DND-41 (cell line): Measurements from ENCODE around the gene CDKN1A.

Source experiments
- ATAC-seq: fragments of 200-7000 bp; cut with Tn5 transposase; 3 replicates; pipeline ENCODE4 v1.9.1; 2021; ENCODE audit warnings: low read depth; ENCODE audit not compliant: insufficient read depth
- DNase-seq: peaks from one replicate; pipeline ENCODE4 v3.0.0-alpha.2; 2020
- H2AFZ ChIP-seq: 2 replicates; pipeline ENCODE4 v1.6.0; 2012; ENCODE audit warnings: low read depth, low read length
- H3K27ac ChIP-seq: 2 replicates; pipeline ENCODE4 v1.5.1; 2012; ENCODE audit warnings: low read length, inconsistent platforms
- H3K27me3 ChIP-seq: fragments of 200-600 bp; sonication (generic); 2 replicates; pipeline ENCODE4 v1.6.0; 2012; ENCODE audit warnings: low read length, mild to moderate bottlenecking, inconsistent platforms; ENCODE audit not compliant: insufficient read depth, poor library complexity
- H3K36me3 ChIP-seq: 2 replicates; pipeline ENCODE4 v1.5.1; 2012; ENCODE audit warnings: low read length, inconsistent platforms; ENCODE audit not compliant: insufficient read depth
- H3K4me1 ChIP-seq: 2 replicates; pipeline ENCODE4 v1.5.1; 2012; ENCODE audit warnings: mild to moderate bottlenecking, low read length; ENCODE audit not compliant: insufficient read depth
- H3K4me2 ChIP-seq: 2 replicates; pipeline ENCODE4 v1.6.0; 2012; ENCODE audit warnings: mild to moderate bottlenecking, moderate library complexity, low read length, inconsistent platforms; ENCODE audit not compliant: insufficient read depth
- H3K4me3 ChIP-seq, 2 experiments: fragments of 200-600 bp in 1 of 2; shearing (Covaris generic) in 1 of 2; 2 replicates each; pipeline ENCODE4 v1.5.1; 2012 to 2016; ENCODE audit warnings: inconsistent platforms in 2 of 2, low read length in 2 of 2, mild to moderate bottlenecking in 2 of 2, low read depth in 1 of 2, moderate library complexity in 1 of 2
- H3K79me2 ChIP-seq: 2 replicates; pipeline ENCODE4 v1.6.0; 2012; ENCODE audit warnings: low read length, inconsistent platforms; ENCODE audit not compliant: insufficient read depth
- H3K9ac ChIP-seq: 2 replicates; pipeline ENCODE4 v1.6.0; 2012; ENCODE audit warnings: low read depth, mild to moderate bottlenecking, inconsistent platforms, low read length, moderate library complexity
- H3K9me3 ChIP-seq: 2 replicates; pipeline ENCODE4 v1.5.1; 2012; ENCODE audit warnings: low read length, moderate library complexity, mild to moderate bottlenecking, inconsistent platforms; ENCODE audit not compliant: insufficient read depth, severe bottlenecking
- H4K20me1 ChIP-seq: 2 replicates; pipeline ENCODE4 v1.6.0; 2012; ENCODE audit warnings: low read length; ENCODE audit not compliant: insufficient read depth
- CTCF ChIP-seq: IDR thresholded peaks from 2 replicates; pipeline ENCODE4 v1.5.1; 2012; ENCODE audit warnings: borderline replicate concordance, low read length, moderate library complexity, mild to moderate bottlenecking; ENCODE audit not compliant: poor library complexity, severe bottlenecking; ENCODE audit errors: extremely low read depth
- EZH2 ChIP-seq: IDR thresholded peaks from 3 replicates; pipeline ENCODE4 v1.6.1; 2012; ENCODE audit warnings: borderline replicate concordance, low read depth, mild to moderate bottlenecking, moderate library complexity, low read length, inconsistent platforms; ENCODE audit not compliant: severe bottlenecking

CDKN1A gene

GRCh38 chr6:36700831-36701230, 22.3 kb downstream of the CDKN1A start:
- Histone ChIP-seq H3K4me3 (no peak overlapping the region), H3K9ac (no peak overlapping the region), H3K9me3 (no peaks in the 10 kb centered on the region)

GRCh38 chr6:36701401-36701991, 23.0 kb downstream of the CDKN1A start:
- no peak overlapping the region for H2AFZ ChIP-seq
- no peak for TF ChIP-seq CTCF
- no peak for TF ChIP-seq EZH2
- no peaks in the 10 kb centered on the region for H3K9me3 ChIP-seq
- no peak overlapping the region for H3K9ac ChIP-seq
- no peaks in the 10 kb centered on the region for H3K36me3 ChIP-seq
- ATAC-seq (peak; percentile 57), DNase-seq (no peak)
- H3K27ac ChIP-seq: no peak overlapping the region
- H4K20me1 ChIP-seq: no peaks in the 10 kb centered on the region
- H3K4me3 ChIP-seq: no peak overlapping the region
- H3K79me2 ChIP-seq: no peaks in the 10 kb centered on the region
- H3K4me1 ChIP-seq: no peaks in the 10 kb centered on the region
- no peak overlapping the region for H3K4me2 ChIP-seq
- no peaks in the 10 kb centered on the region for H3K27me3 ChIP-seq

More at GRCh38 chr6:36700831-36701230, 22.3 kb downstream of the CDKN1A start:
- Histone ChIP-seq H2AFZ (no peak overlapping the region), H3K79me2 (no peaks in the 10 kb centered on the region), H3K36me3 (no peaks in the 10 kb centered on the region), H3K4me2 (no peak overlapping the region), H3K4me1 (no peaks in the 10 kb centered on the region), H3K27me3 (no peaks in the 10 kb centered on the region), H3K27ac (no peak overlapping the region), H4K20me1 (no peaks in the 10 kb centered on the region)
- ATAC-seq: no peak
- DNase-seq: no peak
- TF ChIP-seq EZH2 (no peak), CTCF (no peak)

- H3K9ac ChIP-seq: no peak overlapping the region
- no peaks in the 10 kb centered on the region for H3K4me1 ChIP-seq
Measured at GRCh38 chr6:36702656-36703055, 24.1 kb downstream of the CDKN1A start.

More at GRCh38 chr6:36702656-36703055, 24.1 kb downstream of the CDKN1A start:
- Histone ChIP-seq H3K36me3 (no peaks in the 10 kb centered on the region), H3K4me3 (no peak overlapping the region), H4K20me1 (no peaks in the 10 kb centered on the region), H3K9me3 (no peaks in the 10 kb centered on the region), H2AFZ (no peak overlapping the region), H3K4me2 (no peak overlapping the region), H3K79me2 (no peaks in the 10 kb centered on the region), H3K27ac (no peak overlapping the region), H3K27me3 (no peaks in the 10 kb centered on the region)
- DNase-seq: no peak
- TF ChIP-seq CTCF (no peak), EZH2 (no peak)
- no peak for ATAC-seq
